Measurements from ENCODE around the gene ENPP4. TPM values are rescaled to one million over a fixed set of nuclear protein-coding genes. Genes with fewer than 3 reads are reported as not detected.
"Not testable (repeated sequence)": the region's sequence is repeated elsewhere in the genome, so short reads cannot be mapped to it uniquely, and the experiment has no call there.

Gene ENPP4
- total and polyA plus RNA-seq, 9 of the 15 experiments (the other 6 are each of a cell fraction or from before 2014, with no cell fraction given): 0.07 TPM; not detected in 8

GRCh38 chr6:46080111-46080510 lies 49.7 kb upstream of the ENPP4 start:
- POLR2A ChIA-PET: no interaction called here

GRCh38 chr6:46085688-46086087 lies 44.1 kb upstream of the ENPP4 start:
- 0% methylated on average over 9 of the region's 10 CpGs for WGBS (ENCODE audit: insufficient coverage, low coverage, missing lambda C conversion rate)
- DNase-seq (ENCODE audit: extremely low read depth in 1 of 4, low spot score in 3 of 4); H3K4me2 ChIP-seq (ENCODE audit: insufficient read depth, low read length); H3K4me3 ChIP-seq; H3K27me3 ChIP-seq (ENCODE audit: control insufficient read depth in 2 of 2, insufficient read depth in 2 of 2, low read length in 2 of 2); BruUV-seq (replicated peaks); H3K9ac ChIP-seq (ENCODE audit: insufficient read depth in 1 of 2, low read depth in 2 of 2, low read length in 2 of 2); H3K9me3 ChIP-seq (replicated peaks; ENCODE audit: control insufficient read depth, insufficient read depth, low read depth, low read length); H3K27ac ChIP-seq (ENCODE audit: extremely low read depth, low read depth, low read length); ATAC-seq; H3K36me3 ChIP-seq (ENCODE audit: control insufficient read depth, insufficient read depth, low read length); FAIRE-seq; H4K20me1 ChIP-seq (replicated peaks; ENCODE audit: control insufficient read depth, insufficient read depth, low read length); H3K4me1 ChIP-seq (replicated peaks in 1 of 2; ENCODE audit: control insufficient read depth in 2 of 2, insufficient read depth in 2 of 2, low read length in 2 of 2); H3K9me1 ChIP-seq (ENCODE audit: control insufficient read depth, insufficient read depth, low read length); in situ Hi-C loops (cut with MboI); intact Hi-C loops (cut with micrococcal nuclease); H3K79me2 ChIP-seq (ENCODE audit: control insufficient read depth, insufficient read depth, low read length); H2AFZ ChIP-seq (ENCODE audit: low read depth, low read length); CTCF ChIA-PET (ENCODE audit: low intra/inter-chr PET ratio); POLR2A ChIA-PET: not testable (repeated sequence)

More at GRCh38 chr6:46080111-46080510, 49.7 kb upstream of the ENPP4 start:
- Histone ChIP-seq H3K4me1 (replicated peaks in 1 of 2; ENCODE audit: control insufficient read depth in 2 of 2, insufficient read depth in 2 of 2, low read length in 2 of 2) (no peaks in the 10 kb centered on the region), H3K4me2 (ENCODE audit: insufficient read depth, low read length) (no peak overlapping the region), H3K9ac (ENCODE audit: insufficient read depth in 1 of 2, low read depth in 2 of 2, low read length in 2 of 2) (no peak overlapping the region), H3K27ac (ENCODE audit: extremely low read depth, low read depth, low read length) (no peak overlapping the region), H3K9me1 (ENCODE audit: control insufficient read depth, insufficient read depth, low read length) (no peaks in the 10 kb centered on the region), H3K27me3 (ENCODE audit: control insufficient read depth in 2 of 2, insufficient read depth in 2 of 2, low read length in 2 of 2) (peaks cover 0 to 5% of the 10 kb centered on the region in 2 experiments; a peak in 2 of 5 replicates), H3K36me3 (ENCODE audit: control insufficient read depth, insufficient read depth, low read length) (no peaks in the 10 kb centered on the region), H3K79me2 (ENCODE audit: control insufficient read depth, insufficient read depth, low read length) (no peaks in the 10 kb centered on the region), H2AFZ (ENCODE audit: low read depth, low read length) (no peak overlapping the region), H3K4me3 (no peak overlapping the region), H3K9me3 (replicated peaks; ENCODE audit: control insufficient read depth, insufficient read depth, low read depth, low read length) (no peaks in the 10 kb centered on the region), H4K20me1 (replicated peaks; ENCODE audit: control insufficient read depth, insufficient read depth, low read length) (no peaks in the 10 kb centered on the region)
- intact Hi-C loops (cut with micrococcal nuclease) (no loop called here), in situ Hi-C loops (cut with MboI) (no loop called here)
- no TSS peak for BruUV-seq (replicated peaks)
- CTCF ChIA-PET (ENCODE audit: low intra/inter-chr PET ratio): no interaction called here
- WGBS (ENCODE audit: insufficient coverage, low coverage, missing lambda C conversion rate): 1% methylated on average over 4 of the region's 4 CpGs
- DNase-seq (ENCODE audit: extremely low read depth in 1 of 4, low spot score in 3 of 4): no peak
- FAIRE-seq: no peak
- TF ChIP-seq ZSCAN32 (CRISPR knock-in tag; IDR thresholded peaks at IDR 0.05) (no peak), FOXM1 (IDR thresholded peaks at IDR 0.05; ENCODE audit: low read depth) (no peak), FOXM1 (CRISPR knock-in tag; IDR thresholded peaks at IDR 0.05; ENCODE audit: low read depth) (no peak), ZNF644 (tag; IDR thresholded peaks at IDR 0.05; ENCODE audit: low read depth) (no peak), ZNF740 (CRISPR knock-in tag; IDR thresholded peaks at IDR 0.05) (no peak), ZNF740 (tag; IDR thresholded peaks at IDR 0.05) (no peak), MLX (CRISPR knock-in tag; conservative IDR thresholded peaks at IDR 0.05) (no peak), KDM1A (IDR thresholded peaks at IDR 0.05) (no peak), CHD1 (IDR thresholded peaks at IDR 0.05; ENCODE audit: low read length) (no peak)
- no peak for ATAC-seq

Measured in K562 (cell line).